HG03565 (cell line): ENCODE results near the gene OR13C2.

Source experiments
- ATAC-seq: cut with Tn5 transposase; IDR thresholded peaks from one replicate; pipeline ENCODE4 v1.9.1; 2021; ENCODE audit warnings: mild to moderate bottlenecking, moderate library complexity; ENCODE audit not compliant: unreplicated experiment

Gene OR13C2

DNA sequence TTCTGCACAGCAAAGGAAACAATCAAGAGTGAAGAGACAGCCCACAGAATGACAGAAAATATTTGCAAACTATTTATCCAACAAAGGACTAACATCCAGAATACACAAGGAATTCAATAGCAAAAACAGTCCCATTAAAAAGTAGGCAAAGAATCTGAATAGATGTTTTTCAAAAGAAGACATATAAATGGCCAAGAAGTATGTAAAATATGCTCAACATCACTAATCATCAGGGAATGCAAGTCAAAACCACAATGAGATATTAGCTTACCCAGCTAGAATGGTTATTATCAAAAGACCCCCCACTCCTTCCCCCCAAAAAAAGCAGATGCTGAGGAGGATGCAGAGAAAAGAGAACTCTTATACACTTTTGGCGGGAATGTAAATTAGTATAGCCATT is 49.9 kb downstream of the OR13C2 start:
- no peak for ATAC-seq
